ENCODE results near the gene NF2.

The NF2 gene

GRCh38 chr22:29629903-29630516 lies 26.6 kb downstream of the NF2 start:
- Histone ChIP-seq H3K9ac (ENCODE audit: low read length) (no peak overlapping the region), H3K27ac (ENCODE audit: low read depth, low read length) (no peak overlapping the region), H3K27me3 (ENCODE audit: low read length) (no peaks in the 10 kb centered on the region), H3F3A (ENCODE audit: insufficient read depth) (0 out of 2 replicates have a peak, but pooled peaks cover 3% of the 10 kb centered on the region), H3K9me2 (replicated peaks; ENCODE audit: insufficient read depth, low read length) (no peaks in the 10 kb centered on the region), H3K36me3 (ENCODE audit: low read length) (no peaks in the 10 kb centered on the region), H4K20me1 (ENCODE audit: low read depth, low read length) (peaks cover 11% of the 10 kb centered on the region; the same call in 1 of the 2 replicates), H3K4me2 (ENCODE audit: low read depth, low read length, poor library complexity, severe bottlenecking) (no peak overlapping the region), H3K79me2 (ENCODE audit: insufficient read depth, low read length) (peaks cover 73% of the 10 kb centered on the region), H2AFZ (ENCODE audit: low read depth, low read length, severe bottlenecking) (no peak overlapping the region), H3K4me3 (ENCODE audit: insufficient read depth, low read length, poor library complexity, severe bottlenecking) (no peak overlapping the region), H3K9me3 (ENCODE audit: insufficient read depth, low read length) (no peaks in the 10 kb centered on the region)
- TF ChIP-seq CTCF (IDR thresholded peaks at IDR 0.05; ENCODE audit: insufficient read depth, low read length, poor library complexity, severe bottlenecking) (no peak), EZH2phosphoT487 (conservative IDR thresholded peaks at IDR 0.05; ENCODE audit: low read length) (no peak)

DNA sequence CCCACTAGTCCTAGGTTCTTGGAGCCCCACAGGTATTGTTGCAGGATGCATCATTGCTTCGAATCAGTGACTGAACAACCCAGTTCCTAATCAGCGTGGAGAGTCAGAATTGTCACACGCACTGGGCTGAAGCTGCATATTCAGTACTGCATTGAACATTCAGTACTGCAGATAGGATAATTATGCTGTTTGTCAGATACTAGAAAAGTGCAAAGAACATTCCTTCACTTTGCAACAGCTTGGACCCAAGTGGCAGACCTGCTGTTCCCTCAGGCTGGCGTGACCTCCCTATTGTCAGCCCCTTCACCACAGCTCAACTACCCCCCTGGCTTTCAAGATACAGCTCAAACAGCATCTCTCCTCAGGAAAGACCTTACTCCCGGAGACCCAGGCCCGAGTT lies 27.6 kb downstream of the NF2 start:
- Histone ChIP-seq H4K20me1 (ENCODE audit: low read depth, low read length) (peaks cover 12% of the 10 kb centered on the region; the same call in 1 of the 2 replicates), H3K79me2 (ENCODE audit: insufficient read depth, low read length) (peaks cover 76% of the 10 kb centered on the region), H3F3A (ENCODE audit: insufficient read depth) (0 out of 2 replicates have a peak, but pooled peaks cover 5% of the 10 kb centered on the region), H3K4me2 (ENCODE audit: low read depth, low read length, poor library complexity, severe bottlenecking) (no peak overlapping the region), H3K9ac (ENCODE audit: low read length) (no peak overlapping the region), H3K9me3 (ENCODE audit: insufficient read depth, low read length) (no peaks in the 10 kb centered on the region), H3K27me3 (ENCODE audit: low read length) (no peaks in the 10 kb centered on the region), H3K27ac (ENCODE audit: low read depth, low read length) (no peak overlapping the region), H3K9me2 (replicated peaks; ENCODE audit: insufficient read depth, low read length) (no peaks in the 10 kb centered on the region), H3K4me3 (ENCODE audit: insufficient read depth, low read length, poor library complexity, severe bottlenecking) (no peak overlapping the region), H2AFZ (ENCODE audit: low read depth, low read length, severe bottlenecking) (no peak overlapping the region), H3K36me3 (ENCODE audit: low read length) (no peaks in the 10 kb centered on the region)
- TF ChIP-seq EZH2phosphoT487 (conservative IDR thresholded peaks at IDR 0.05; ENCODE audit: low read length): no peak
- no peak for TF ChIP-seq CTCF (IDR thresholded peaks at IDR 0.05; ENCODE audit: insufficient read depth, low read length, poor library complexity, severe bottlenecking)

- Histone ChIP-seq H3K27ac (ENCODE audit: low read depth, low read length) (no peak overlapping the region), H3K9me2 (replicated peaks; ENCODE audit: insufficient read depth, low read length) (no peaks in the 10 kb centered on the region), H4K20me1 (ENCODE audit: low read depth, low read length) (peaks cover 8% of the 10 kb centered on the region; the same call in 1 of the 2 replicates), H3K4me3 (ENCODE audit: insufficient read depth, low read length, poor library complexity, severe bottlenecking) (no peak overlapping the region), H3K9ac (ENCODE audit: low read length) (no peak overlapping the region), H3K36me3 (ENCODE audit: low read length) (no peaks in the 10 kb centered on the region), H3K4me2 (ENCODE audit: low read depth, low read length, poor library complexity, severe bottlenecking) (no peak overlapping the region), H2AFZ (ENCODE audit: low read depth, low read length, severe bottlenecking) (no peak overlapping the region), H3K79me2 (ENCODE audit: insufficient read depth, low read length) (peaks cover 76% of the 10 kb centered on the region), H3K27me3 (ENCODE audit: low read length) (no peaks in the 10 kb centered on the region), H3F3A (ENCODE audit: insufficient read depth) (0 out of 2 replicates have a peak, but pooled peaks cover 5% of the 10 kb centered on the region), H3K9me3 (ENCODE audit: insufficient read depth, low read length) (no peaks in the 10 kb centered on the region)
- no peak for TF ChIP-seq EZH2phosphoT487 (conservative IDR thresholded peaks at IDR 0.05; ENCODE audit: low read length)
- no peak for TF ChIP-seq CTCF (IDR thresholded peaks at IDR 0.05; ENCODE audit: insufficient read depth, low read length, poor library complexity, severe bottlenecking)
Observed at GRCh38 chr22:29631725-29632124, 28.3 kb downstream of the NF2 start.
